GM11168 (cell line): Measurements from ENCODE around the gene ZFYVE1.
"Not testable (repeated sequence)": the region's sequence is repeated elsewhere in the genome, so short reads cannot be mapped to it uniquely, and the experiment has no call there.

ENCODE experiments used
- in situ Hi-C: fragments of 300-500 bp; cut with MboI; formaldehyde crosslinking; loops from one replicate; pipeline ENCODE4 v1.12.0; 2022; ENCODE audit warnings: low sequenced_read_pairs; ENCODE audit not compliant: unreplicated experiment

Gene ZFYVE1

GRCh38 chr14:73007835-73008234 is 19.1 kb downstream of the ZFYVE1 start:
- in situ Hi-C loops, result no loop called here

- in situ Hi-C loops, result not testable (repeated sequence)
Observed at GRCh38 chr14:73004641-73005040, 22.3 kb downstream of the ZFYVE1 start.

GRCh38 chr14:73003681-73004080 is 23.2 kb downstream of the ZFYVE1 start:
- in situ Hi-C loops, result no loop called here

DNA sequence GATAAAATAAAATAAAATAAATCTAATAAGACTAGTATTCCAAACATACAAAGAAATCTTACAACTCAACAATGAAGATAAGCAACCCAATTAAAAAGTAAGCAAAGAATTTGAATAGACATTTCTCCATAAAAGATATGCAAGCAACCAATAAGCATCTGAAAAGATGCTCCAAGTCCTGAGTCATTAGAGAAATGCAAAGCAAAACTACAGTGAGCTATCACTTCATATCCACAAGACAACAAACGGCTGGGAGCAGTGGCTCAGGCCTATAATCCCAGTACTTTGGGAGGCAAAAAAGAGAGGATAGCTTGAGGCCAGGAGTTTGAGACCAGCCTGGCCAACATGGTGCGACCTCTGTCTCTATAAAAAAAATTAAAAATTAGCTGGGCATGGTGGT is 26.8 kb downstream of the ZFYVE1 start:
- in situ Hi-C loops, result no loop called here

GRCh38 chr14:72999316-72999715 is 27.6 kb downstream of the ZFYVE1 start:
- in situ Hi-C loops, result no loop called here

GRCh38 chr14:72998252-72998903 is 28.5 kb downstream of the ZFYVE1 start:
- in situ Hi-C loops, result no loop called here

DNA sequence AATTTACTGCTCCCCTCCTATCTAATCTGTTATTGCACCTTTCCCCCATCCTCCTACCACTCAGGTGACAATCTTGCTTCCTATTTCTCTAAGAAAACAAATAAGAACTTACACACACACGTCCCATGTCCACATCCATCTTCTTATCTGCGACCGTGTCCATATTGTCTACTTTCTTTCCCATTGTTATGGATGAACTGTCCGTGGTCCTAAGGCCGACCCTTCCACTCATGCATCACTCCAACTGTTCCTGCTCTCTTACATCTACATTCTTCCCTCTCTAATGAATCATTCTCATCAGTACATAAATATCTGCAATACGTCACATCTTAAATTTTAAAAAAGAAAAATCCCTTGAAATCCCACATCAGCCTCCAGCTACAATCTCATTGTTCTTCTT is 30.0 kb downstream of the ZFYVE1 start:
- in situ Hi-C loops, result no loop called here

GRCh38 chr14:72990171-72990570 is 36.7 kb downstream of the ZFYVE1 start:
- in situ Hi-C loops, result no loop called here

DNA sequence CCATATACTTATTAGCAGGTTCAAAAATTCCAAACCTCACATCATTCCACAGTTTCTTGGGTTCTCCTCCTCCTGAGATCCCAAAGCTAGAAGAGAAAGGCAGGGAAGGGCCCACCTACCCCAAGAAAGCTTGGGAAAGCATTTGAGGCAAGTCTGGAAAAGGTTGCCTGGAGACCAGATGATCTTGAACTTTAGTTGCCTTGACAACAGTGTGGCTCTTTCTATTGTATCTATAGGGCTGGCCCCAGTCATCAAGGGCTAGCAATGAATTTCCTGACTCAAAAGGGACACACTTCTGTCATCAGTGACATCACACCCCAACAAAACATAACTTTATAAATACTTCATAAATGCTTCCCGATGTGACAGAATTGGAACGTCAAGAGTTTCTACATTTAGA is 40.0 kb downstream of the ZFYVE1 start:
- in situ Hi-C loops, result no loop called here

- in situ Hi-C loops, result no loop called here
Observed at GRCh38 chr14:72986214-72986613, 40.7 kb downstream of the ZFYVE1 start.

DNA sequence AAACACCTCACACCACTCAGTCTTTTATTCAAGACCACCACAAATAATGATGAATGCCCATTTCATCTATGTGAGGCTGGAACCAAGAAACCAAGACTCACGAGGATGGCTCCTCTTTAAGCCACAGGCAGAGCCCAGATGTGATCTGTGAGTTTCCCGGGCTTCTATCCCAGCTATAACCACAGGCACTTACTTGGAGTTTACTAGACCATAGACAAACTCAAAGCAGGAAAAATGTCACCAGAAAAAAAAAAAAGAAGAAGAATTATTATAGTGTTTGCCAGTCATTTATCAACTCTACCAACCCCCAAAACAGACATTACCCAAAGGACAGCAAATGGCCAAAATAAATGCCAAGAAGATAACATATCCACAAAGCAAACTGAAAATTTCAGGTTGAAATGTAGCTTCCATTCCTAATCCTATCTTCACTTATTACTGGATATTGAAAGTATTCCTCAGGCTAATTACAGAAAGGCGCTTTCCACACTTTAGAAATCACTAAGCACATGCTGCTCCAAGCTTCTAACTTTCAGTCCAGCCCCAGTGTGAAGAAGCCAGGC is 44.7 kb downstream of the ZFYVE1 start:
- in situ Hi-C loops, result no loop called here

DNA sequence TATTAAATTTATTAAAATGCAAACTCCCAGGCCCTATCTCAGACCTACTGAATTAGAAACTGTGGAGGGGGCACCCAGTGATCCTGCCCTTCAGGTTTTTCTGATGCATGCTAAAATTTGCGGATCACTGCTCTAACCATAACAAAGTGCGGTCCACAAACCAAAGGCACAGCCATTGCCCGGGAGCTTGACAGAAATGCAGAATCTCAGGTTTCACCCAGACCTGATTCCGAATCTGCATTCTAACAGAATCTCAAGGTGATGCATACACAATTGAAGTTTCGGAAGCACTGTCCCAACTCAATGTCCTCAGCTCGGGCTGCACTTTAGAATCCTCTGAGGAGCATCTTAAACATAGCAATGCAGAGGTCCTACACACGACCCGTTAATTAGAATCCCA is 46.0 kb downstream of the ZFYVE1 start:
- in situ Hi-C loops, result no loop called here

DNA sequence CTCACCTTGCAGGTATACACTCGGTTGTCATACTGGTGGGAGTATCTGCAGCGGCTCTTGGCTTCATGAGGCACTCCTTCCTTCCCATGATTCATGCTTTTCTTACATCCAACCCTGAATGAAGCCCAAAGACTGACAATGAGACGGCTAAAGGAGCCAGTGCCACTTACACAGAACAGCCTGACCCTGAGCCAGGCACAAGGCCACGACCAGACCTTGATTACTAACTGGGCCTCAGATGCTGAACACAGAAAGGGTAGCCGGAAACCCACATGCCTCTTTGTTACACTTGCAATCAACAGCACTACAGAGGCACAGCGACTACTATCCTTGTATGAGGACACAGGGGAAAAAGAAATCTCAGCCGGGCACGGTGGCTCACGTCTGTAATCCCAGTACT is 48.0 kb downstream of the ZFYVE1 start:
- in situ Hi-C loops, result no loop called here

DNA sequence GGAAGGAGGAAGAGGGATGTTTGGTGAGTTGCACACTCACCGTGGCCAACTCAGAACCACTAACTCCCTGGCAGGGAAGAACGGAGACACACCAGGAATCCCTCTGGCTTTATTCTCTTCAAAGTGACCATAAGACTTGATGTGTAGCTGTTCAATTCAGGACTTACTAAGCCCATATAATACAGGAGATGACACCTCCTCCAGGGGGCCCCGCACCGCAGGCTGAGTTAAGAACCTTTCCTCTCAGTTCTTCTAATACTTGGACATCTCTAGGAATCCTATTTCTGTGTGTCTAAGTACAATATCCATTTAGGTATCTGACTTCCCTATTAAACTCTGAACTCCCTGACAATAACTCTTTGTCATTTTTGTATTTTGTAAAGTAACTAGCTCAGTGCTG is 51.1 kb downstream of the ZFYVE1 start:
- in situ Hi-C loops, result no loop called here

- in situ Hi-C loops, result no loop called here
Observed at GRCh38 chr14:72974661-72975060, 52.2 kb downstream of the ZFYVE1 start.

DNA sequence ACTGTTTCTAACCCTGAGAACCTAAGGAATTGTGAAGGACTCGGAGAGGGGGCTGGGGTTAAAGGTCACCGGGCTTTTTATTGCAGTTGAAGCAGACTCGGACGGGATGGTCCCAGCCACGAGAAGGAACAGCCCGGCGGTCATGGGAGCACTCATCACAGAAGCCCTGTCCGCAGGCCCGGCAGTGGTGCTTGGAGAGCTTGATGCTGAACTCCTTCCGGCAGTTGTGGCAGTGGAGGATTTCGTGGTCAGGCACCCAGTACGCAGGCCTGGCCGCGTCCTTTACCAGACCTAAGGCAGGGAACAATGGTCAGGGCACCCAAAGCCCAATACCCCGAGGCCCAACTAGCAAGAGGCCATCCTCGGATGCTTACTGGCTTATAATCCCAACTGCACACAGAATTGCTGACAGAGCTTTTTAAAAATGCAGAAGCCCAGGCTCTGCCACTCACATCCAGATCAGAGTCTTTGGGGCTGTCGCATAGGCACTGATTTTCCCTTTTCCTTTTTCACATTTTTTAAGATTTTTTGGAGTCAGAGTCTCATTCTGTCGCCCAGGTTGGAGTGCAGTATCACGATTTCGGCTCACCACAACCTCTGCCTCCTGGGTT is 56.0 kb downstream of the ZFYVE1 start:
- in situ Hi-C loops, result no loop called here

GRCh38 chr14:72970058-72970630 is 56.8 kb downstream of the ZFYVE1 start:
- in situ Hi-C loops, result no loop called here

GRCh38 chr14:72968316-72968715 is 58.6 kb downstream of the ZFYVE1 start:
- in situ Hi-C loops, result no loop called here

- in situ Hi-C loops, result no loop called here
Observed at GRCh38 chr14:72966038-72966437, 60.9 kb downstream of the ZFYVE1 start.

- in situ Hi-C loops, result no loop called here
Observed at GRCh38 chr14:72965249-72965648, 61.7 kb downstream of the ZFYVE1 start.

GRCh38 chr14:72962829-72963312 is 64.0 kb downstream of the ZFYVE1 start:
- in situ Hi-C loops, result no loop called here
